Measurements from ENCODE around the gene ZNF341.

- no peak for TF ChIP-seq CTCF (IDR thresholded peaks at IDR 0.05)
- TF ChIP-seq POLR2A (IDR thresholded peaks at IDR 0.05) = no peak
Observed at GRCh38 chr20:33789109-33789857, 57.5 kb downstream of the ZNF341 start.
